Measurements from ENCODE around the gene SAMD3. TPM values are rescaled to one million over a fixed set of nuclear protein-coding genes. Genes with fewer than 3 reads are reported as not detected.

SAMD3 gene
- total RNA-seq, 1 experiment from 2014 or later, result not detected

GRCh38 chr6:130187335-130188206 is 35.2 kb downstream of the SAMD3 start:
- Mint-ChIP-seq H3K27ac (ENCODE audit: low read depth, unreplicated experiment) (no peak overlapping the region), H3K4me3 (ENCODE audit: unreplicated experiment) (no peak overlapping the region), H3K36me3 (ENCODE audit: insufficient read depth, unreplicated experiment) (no peaks in the 10 kb centered on the region), H3K9me3 (ENCODE audit: unreplicated experiment) (no peaks in the 10 kb centered on the region), H3K27me3 (ENCODE audit: insufficient read depth, unreplicated experiment) (no peaks in the 10 kb centered on the region), H3K4me1 (ENCODE audit: insufficient read depth, unreplicated experiment) (no peaks in the 10 kb centered on the region)
- BruUV-seq (replicated peaks), result no TSS peak
- ChIA-PET CTCF (interaction anchor here (0.6 kb wide), 2 partner anchors 127 to 799 kb away, joined by 4 read pairs; no protein-coding TSS in a partner anchor), POLR2A (interaction anchor here (0.6 to 1.2 kb wide), 4 partner anchors 9 to 890 kb away, joined by 3 read pairs; no protein-coding TSS in a partner anchor)
- no peak for DNase-seq (ENCODE audit: unreplicated experiment)
- intact Hi-C loops (cut with micrococcal nuclease), result no loop called here
- no peak for TF ChIP-seq CTCF (IDR thresholded peaks at IDR 0.05; ENCODE audit: unreplicated experiment)

GRCh38 chr6:130185658-130186057 is 37.1 kb downstream of the SAMD3 start:
- H3K36me3 Mint-ChIP-seq (ENCODE audit: insufficient read depth, unreplicated experiment), result no peaks in the 10 kb centered on the region
- POLR2A ChIA-PET, result interaction anchor here (0.6 kb wide), 1 partner anchor 64 kb away, joined by 4 read pairs; no protein-coding TSS in a partner anchor
- no peak for TF ChIP-seq CTCF (IDR thresholded peaks at IDR 0.05; ENCODE audit: unreplicated experiment)
- no peak for DNase-seq (ENCODE audit: unreplicated experiment)
- intact Hi-C loops (cut with micrococcal nuclease), result no loop called here
- H3K27ac Mint-ChIP-seq (ENCODE audit: low read depth, unreplicated experiment), result no peak overlapping the region
- no TSS peak for BruUV-seq (replicated peaks)
- CTCF ChIA-PET, result interaction anchor here (0.6 kb wide), 1 partner anchor 65 kb away, joined by 3 read pairs; no protein-coding TSS in a partner anchor
- no peaks in the 10 kb centered on the region for H3K9me3 Mint-ChIP-seq (ENCODE audit: unreplicated experiment)
- no peak overlapping the region for H3K4me3 Mint-ChIP-seq (ENCODE audit: unreplicated experiment)
- no peaks in the 10 kb centered on the region for H3K4me1 Mint-ChIP-seq (ENCODE audit: insufficient read depth, unreplicated experiment)
- H3K27me3 Mint-ChIP-seq (ENCODE audit: insufficient read depth, unreplicated experiment), result no peaks in the 10 kb centered on the region

- intact Hi-C loops (cut with micrococcal nuclease), result no loop called here
- Mint-ChIP-seq H3K36me3 (ENCODE audit: insufficient read depth, unreplicated experiment) (no peaks in the 10 kb centered on the region), H3K27ac (ENCODE audit: low read depth, unreplicated experiment) (no peak overlapping the region), H3K4me3 (ENCODE audit: unreplicated experiment) (no peak overlapping the region), H3K9me3 (ENCODE audit: unreplicated experiment) (no peaks in the 10 kb centered on the region), H3K27me3 (ENCODE audit: insufficient read depth, unreplicated experiment) (no peaks in the 10 kb centered on the region), H3K4me1 (ENCODE audit: insufficient read depth, unreplicated experiment) (peaks cover 7% of the 10 kb centered on the region)
- TF ChIP-seq CTCF (IDR thresholded peaks at IDR 0.05; ENCODE audit: unreplicated experiment), result no peak
- CTCF ChIA-PET, result no interaction called here
- DNase-seq (ENCODE audit: unreplicated experiment), result no peak
- POLR2A ChIA-PET, result interaction anchor here (0.7 kb wide), 3 partner anchors 44 to 501 kb away, joined by 3 to 4 read pairs (median 3); no protein-coding TSS in a partner anchor
- no TSS peak for BruUV-seq (replicated peaks)
These were observed 39.2 kb downstream of the SAMD3 start for GRCh38 chr6:130183271-130184222.

- Mint-ChIP-seq H3K27ac (ENCODE audit: low read depth, unreplicated experiment) (no peak overlapping the region), H3K4me1 (ENCODE audit: insufficient read depth, unreplicated experiment) (peaks cover 15% of the 10 kb centered on the region), H3K9me3 (ENCODE audit: unreplicated experiment) (no peaks in the 10 kb centered on the region), H3K4me3 (ENCODE audit: unreplicated experiment) (no peak overlapping the region), H3K27me3 (ENCODE audit: insufficient read depth, unreplicated experiment) (no peaks in the 10 kb centered on the region), H3K36me3 (ENCODE audit: insufficient read depth, unreplicated experiment) (no peaks in the 10 kb centered on the region)
- CTCF ChIA-PET, result no interaction called here
- no TSS peak for BruUV-seq (replicated peaks)
- intact Hi-C loops (cut with micrococcal nuclease), result no loop called here
- no peak for DNase-seq (ENCODE audit: unreplicated experiment)
- no peak for TF ChIP-seq CTCF (IDR thresholded peaks at IDR 0.05; ENCODE audit: unreplicated experiment)
- POLR2A ChIA-PET, result interaction anchor here (0.6 kb wide), 1 partner anchor 10 kb away, joined by 4 read pairs; no protein-coding TSS in a partner anchor
These were observed 40.3 kb downstream of the SAMD3 start for GRCh38 chr6:130182466-130182865.

Data from MCF 10A (cell line).